HepG2 (cell line): ENCODE results near the gene DTD2. TPM values are rescaled to one million over a fixed set of nuclear protein-coding genes. Genes with fewer than 3 reads are reported as not detected.

Source experiments
- ATAC-seq: fragments of 200-7000 bp; cut with Tn5 transposase; 3 replicates; pipeline ENCODE4 v1.9.1; 2020; ENCODE audit warnings: mild to moderate bottlenecking, moderate library complexity
- BruUV-seq: library from RNA; stranded (reverse); fragments of 400-500 nt; replicated peaks from 2 replicates; lab custom pipeline; 2021; lab: Mats Ljungman, UMichigan
- CTCF ChIA-PET: fragments of 300-600 bp; formaldehyde crosslinking; extraction: SDS; loops from one replicate; lab custom pipeline; 2021; ENCODE audit warnings: low total read pairs, inconsistent platforms, low intra/inter-chr PET ratio; lab: Yijun Ruan, JAX
- POLR2A ChIA-PET: fragments of 350-600 bp; sonication (Branson Sonifier 250); formaldehyde crosslinking; loops from one replicate; lab custom pipeline; 2020; ENCODE audit warnings: antibody characterized with exemption, inconsistent platforms; lab: Yijun Ruan, JAX
- DNase-seq: peaks from one replicate; pipeline ENCODE4 v3.0.0-alpha.2; 2015; ENCODE audit warnings: low spot score
- FAIRE-seq: peaks from 3 replicates; lab custom pipeline; 2011; peaks lifted over from hg19 to GRCh38; lab: Jason Lieb, UNC
- H2AFZ ChIP-seq: one replicate; pipeline ENCODE4 v1.6.1; 2011; ENCODE audit warnings: low read length, inconsistent platforms
- H3K27ac ChIP-seq: fragments of 300-600 bp; 3 replicates; pipeline ENCODE4 v1.8.0; 2011; ENCODE audit warnings: mixed run types, mild to moderate bottlenecking, mixed read lengths, low read length, inconsistent platforms; ENCODE audit not compliant: insufficient read depth; ENCODE audit errors: extremely low read length
- H3K27me3 ChIP-seq, 2 experiments: fragments of 200-600 bp in 1 of 2; 2 replicates in 1 of 2; 3 replicates in 1 of 2; pipeline versions ENCODE4 v1.6.0 to v1.8.0; 2011; ENCODE audit warnings: low read length in 2 of 2, mild to moderate bottlenecking in 2 of 2, moderate library complexity in 2 of 2, inconsistent platforms in 1 of 2; ENCODE audit not compliant: insufficient read depth in 2 of 2, control insufficient read depth in 1 of 2
- H3K36me3 ChIP-seq, 2 experiments: fragments of 200-600 bp in 1 of 2; replicated peaks in 1 of 2; 2 replicates in 1 of 2; 3 replicates in 1 of 2; pipeline versions ENCODE4 v1.5.1 to v1.8.0; 2011; ENCODE audit warnings: low read length in 2 of 2, inconsistent platforms in 1 of 2; ENCODE audit not compliant: insufficient read depth in 2 of 2, control insufficient read depth in 1 of 2
- H3K4me1 ChIP-seq: 2 replicates; pipeline ENCODE4 v1.5.1; 2012; ENCODE audit warnings: low read length, inconsistent platforms; ENCODE audit not compliant: insufficient read depth
- H3K4me2 ChIP-seq: 2 replicates; pipeline ENCODE4 v1.6.0; 2011; ENCODE audit warnings: low read depth, low read length, inconsistent platforms
- H3K4me3 ChIP-seq, 3 experiments: fragments of 200-600 bp in 1 of 3; sonication (generic), shearing (Covaris generic) in 1 of 3; replicated peaks in 1 of 3; 2 replicates each; pipeline ENCODE4 v1.5.1; 2011 to 2016; ENCODE audit warnings: low read length in 3 of 3, inconsistent platforms in 2 of 3, low read depth in 2 of 3, mild to moderate bottlenecking in 2 of 3, control low read depth in 1 of 3, mixed read lengths in 1 of 3; ENCODE audit not compliant: insufficient read depth in 1 of 3
- H3K79me2 ChIP-seq: one replicate; pipeline ENCODE4 v1.6.1; 2011; ENCODE audit warnings: low read length, inconsistent platforms; ENCODE audit not compliant: insufficient read depth
- H3K9ac ChIP-seq: 2 replicates; pipeline ENCODE4 v1.6.0; 2011; ENCODE audit warnings: mild to moderate bottlenecking, low read depth, low read length, inconsistent platforms; ENCODE audit not compliant: insufficient read depth
- H3K9me3 ChIP-seq: 2 replicates; pipeline ENCODE4 v1.5.1; 2012; ENCODE audit warnings: mild to moderate bottlenecking, low read length
- H4K20me1 ChIP-seq: 2 replicates; pipeline ENCODE4 v1.6.0; 2011; ENCODE audit warnings: inconsistent platforms, mild to moderate bottlenecking, low read length, moderate library complexity; ENCODE audit not compliant: insufficient read depth
- BCLAF1 ChIP-seq: fragments of 450-650 bp; IDR thresholded peaks from 2 replicates; pipeline ENCODE4 v1.6.1; 2017; ENCODE audit warnings: mild to moderate bottlenecking
- ESRRA ChIP-seq: sonication (generic); formaldehyde crosslinking; IDR thresholded peaks from 2 replicates; pipeline ENCODE4 v1.5.1; 2020; ENCODE audit warnings: mild to moderate bottlenecking, low read depth, missing genetic modification reagents
- JARID2 ChIP-seq: sonication (generic); formaldehyde crosslinking; IDR thresholded peaks from 2 replicates; pipeline ENCODE4 v1.8.1; 2023; ENCODE audit warnings: missing genetic modification reagents, inconsistent platforms; ENCODE audit not compliant: insufficient replicate concordance
- MAFF ChIP-seq: IDR thresholded peaks from 2 replicates; pipeline ENCODE4 v1.6.1; 2011; ENCODE audit warnings: low read depth, low read length, improper control_type of control experiment
- MAFK ChIP-seq, 2 experiments: IDR thresholded peaks in 1 of 2; conservative IDR thresholded peaks in 1 of 2; 2 replicates each; pipeline ENCODE4 v1.6.1; 2011; ENCODE audit warnings: improper control_type of control experiment in 2 of 2, low read length in 2 of 2
- NFAT5 ChIP-seq: sonication (generic); formaldehyde crosslinking; IDR thresholded peaks from 2 replicates; pipeline ENCODE4 v1.4.0; 2020; ENCODE audit warnings: missing genetic modification reagents
- NFE2L2 ChIP-seq: fragments of 150-350 bp; IDR thresholded peaks from 2 replicates; pipeline ENCODE4 v1.6.1; 2014; ENCODE audit warnings: low read length
- ZNF354B ChIP-seq: sonication (generic); formaldehyde crosslinking; IDR thresholded peaks from 2 replicates; pipeline ENCODE4 v1.8.0; 2022; ENCODE audit warnings: mild to moderate bottlenecking, missing genetic modification reagents
- ZNF577 ChIP-seq: sonication (generic); formaldehyde crosslinking; IDR thresholded peaks from 2 replicates; pipeline ENCODE4 v1.4.0; 2020; ENCODE audit warnings: mild to moderate bottlenecking, low read depth, missing genetic modification reagents, borderline replicate concordance
- ZSCAN31 ChIP-seq: sonication (generic); formaldehyde crosslinking; IDR thresholded peaks from 2 replicates; pipeline ENCODE4 v1.5.0; 2020; ENCODE audit warnings: low read depth, mild to moderate bottlenecking, missing genetic modification reagents
- WGBS: methylation state at CpG from one replicate; pipeline ENCODE4 v1.1.6; 2017; ENCODE audit warnings: low lambda C conversion rate; 5-methylcytosine and 5-hydroxymethylcytosine counted together
- in situ Hi-C: cut with HindIII; loops from 2 replicates; pipeline ENCODE4 v1.10.0; 2017; ENCODE audit warnings: low pct_unique_long_range_greater_than_20kb; ENCODE audit not compliant: extremely low pct_ligation_motif_present
- intact Hi-C: fragments of 100-400 bp; cut with micrococcal nuclease; formaldehyde crosslinking; loops from one replicate; pipeline ENCODE4 v1.10.0; 2022; ENCODE audit not compliant: unreplicated experiment
- polyA plus RNA-seq, 8 experiments: library from polyadenylated mRNA; depleted of rRNA in 3 of 8; stranded (reverse) in 7 of 8; unstranded in 1 of 8; fragments of >200 nt; fragmentation: Illumina TruSeq in 4 of 8; extraction: Trizol in 4 of 8; gene quantifications; 2 replicates each; pipeline versions ENCODE4 v1.2.1 to v1.2.3, GENCODE V29; 2011 to 2016; ENCODE audit warnings: low read depth in 4 of 8, missing spikeins in 1 of 8, mixed read lengths in 1 of 8; ENCODE audit not compliant: insufficient read depth in 1 of 8
- total RNA-seq, 5 experiments: library from RNA; depleted of rRNA; stranded (reverse); fragments of >200 nt; fragmentation: Illumina TruSeq; extraction: Trizol; gene quantifications; 2 replicates each; pipeline ENCODE4 v1.2.3, GENCODE V29; 2016; ENCODE audit warnings: low read depth in 1 of 5

The DTD2 gene
- total and polyA plus RNA-seq, 2 of the 13 experiments (the other 11 are each of a cell fraction or from before 2014, with no cell fraction given), result 22.3 to 49.8 TPM

DNA sequence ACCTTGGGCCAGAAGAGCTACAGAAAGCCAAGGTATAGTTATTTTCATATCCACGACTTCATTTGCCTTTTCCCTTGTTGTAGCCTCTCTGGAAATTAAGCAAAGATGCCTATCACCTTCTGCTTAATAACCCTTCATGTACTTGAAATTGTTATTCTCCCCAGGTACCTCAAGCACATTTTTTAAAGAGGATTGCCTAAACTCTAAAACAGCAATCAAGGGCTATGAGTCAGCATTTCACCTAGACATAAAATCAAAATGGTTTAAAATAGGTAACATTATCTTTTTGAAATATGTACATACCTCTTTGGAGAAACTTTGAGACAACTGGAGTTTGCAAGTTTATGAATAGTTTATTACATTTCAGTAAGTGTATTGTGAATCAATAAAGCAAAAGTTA is 11.6 kb downstream of the DTD2 start:
- H3K27ac ChIP-seq, result no peak overlapping the region
- in situ Hi-C loops (no loop called here), intact Hi-C loops (no loop called here)
- H3K9me3 ChIP-seq, result no peaks in the 10 kb centered on the region
- WGBS, result 86% methylated on average over 1 of the region's 1 CpG
- H3K9ac ChIP-seq, result no peak overlapping the region
- H3K4me1 ChIP-seq, result no peaks in the 10 kb centered on the region
- no peaks in the 10 kb centered on the region for H3K27me3 ChIP-seq
- no peaks in the 10 kb centered on the region for H3K79me2 ChIP-seq
- CTCF ChIA-PET, result no interaction called here
- ATAC-seq, result no peak
- no peak for TF ChIP-seq ESRRA
- TF ChIP-seq ZSCAN31 (CRISPR knock-in tag), result no peak
- TF ChIP-seq ZNF577, result no peak
- TF ChIP-seq NFE2L2, result peak; percentile 52; the same call in 1 of the 2 replicates
- peak; percentile 64 to 68; a peak in 3 of 4 replicates for TF ChIP-seq MAFK (conservative IDR thresholded peaks at IDR 0.05 in 1 of 2, IDR thresholded peaks at IDR 0.05 in 1 of 2; ENCODE audit: low read length in 2 of 2)
- TF ChIP-seq BCLAF1, result 0 out of 2 replicates have a peak, but pooled peaks have one; percentile 2
- no peak for TF ChIP-seq NFAT5 (CRISPR knock-in tag)
- no peak for TF ChIP-seq JARID2 (CRISPR knock-in tag)
- TF ChIP-seq MAFF, result peak; percentile 28; the same call in 1 of the 2 replicates
- TF ChIP-seq ZNF354B (CRISPR knock-in tag), result no peak
- no peak overlapping the region for H2AFZ ChIP-seq
- H4K20me1 ChIP-seq, result no peaks in the 10 kb centered on the region
- no TSS peak for BruUV-seq
- peaks cover 6 to 8% of the 10 kb centered on the region in 2 experiments; a peak in 3 of 5 replicates for H3K36me3 ChIP-seq
- no peak overlapping the region for H3K4me2 ChIP-seq
- POLR2A ChIA-PET, result interaction anchor here (1.7 to 2.0 kb wide), 2 partner anchors 11 to 26 kb away, joined by 13 to 21 read pairs; partner anchors contain the start of genes DTD2 and HEATR5A
- FAIRE-seq, result no peak
- no peak for DNase-seq
- no peak overlapping the region for H3K4me3 ChIP-seq
